AG08395 (cell line): ENCODE measurements around the gene SLC25A43.
"Not testable (repeated sequence)": the region's sequence is repeated elsewhere in the genome, so short reads cannot be mapped to it uniquely, and the experiment has no call there.

Source experiments
- DNase-seq: peaks from one replicate; pipeline ENCODE4 v3.0.0; 2012; ENCODE audit warnings: mixed read lengths, low spot score

SLC25A43 gene

GRCh38 chrX:119398974-119399771 is at the start of gene SLC25A43:
Gene SLC25A43, plus strand, starts transcription at chrX:119399336. Its CDS starts 68 bp downstream, at chrX:119399404.
- DNase-seq: peak; percentile 60

DNA sequence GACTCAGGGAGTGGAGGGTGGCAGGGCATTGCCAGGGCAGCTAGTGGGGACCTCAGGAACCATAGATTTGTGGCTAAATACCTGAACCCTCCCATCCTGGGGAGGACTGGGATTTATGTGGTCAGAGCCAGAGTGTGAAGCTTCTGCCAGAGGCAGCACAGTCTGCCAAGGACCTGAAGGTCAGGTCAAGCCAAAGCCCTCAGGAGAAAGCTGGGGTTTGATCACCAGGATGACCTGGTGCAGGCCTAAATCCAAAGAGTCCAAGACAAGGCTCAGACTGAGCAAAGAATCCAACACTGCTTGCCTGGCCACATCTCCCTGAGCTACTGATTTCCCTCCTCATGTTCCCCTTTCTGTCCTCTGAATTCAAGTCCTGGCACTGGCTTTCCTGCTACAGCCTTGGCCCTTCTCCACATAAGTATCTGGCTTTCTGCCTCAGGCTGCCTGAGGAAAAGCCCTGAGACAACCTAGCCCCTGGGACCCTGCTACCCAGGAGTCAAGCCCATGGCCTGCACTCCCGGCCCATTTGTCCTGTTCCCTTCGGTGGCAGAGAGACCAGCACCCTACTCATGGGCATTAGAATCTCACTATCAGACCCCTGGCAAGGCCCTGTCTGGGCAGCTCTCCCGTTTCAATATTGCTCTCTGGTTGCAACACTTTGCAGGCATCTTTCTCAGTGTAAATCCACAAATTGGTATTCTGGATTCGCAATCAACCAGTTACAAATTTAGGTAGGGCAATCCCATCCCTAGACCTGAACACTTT is 39.3 kb upstream of the SLC25A43 start:
- DNase-seq: no peak

DNA sequence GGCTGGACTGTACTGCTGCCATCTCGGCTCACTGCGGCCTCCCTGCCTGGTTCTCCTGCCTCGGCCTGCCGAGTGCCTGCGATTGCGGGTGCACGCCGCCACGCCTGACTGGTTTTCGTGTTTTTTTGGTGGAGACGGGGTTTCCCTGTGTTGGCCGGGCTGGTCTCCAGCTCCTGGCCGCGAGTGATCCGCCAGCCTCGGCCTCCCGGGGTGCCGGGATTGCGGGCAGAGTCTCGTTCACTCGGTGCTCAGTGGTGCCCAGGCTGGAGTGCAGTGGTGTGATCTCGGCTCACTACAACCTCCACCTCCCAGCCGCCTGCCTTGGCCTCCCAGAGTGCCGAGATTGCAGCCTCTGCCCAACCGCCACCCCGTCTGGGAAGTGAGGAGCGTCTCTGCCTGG is 37.7 kb upstream of the SLC25A43 start:
- not testable (repeated sequence) for DNase-seq

- not testable (repeated sequence) for DNase-seq
Measured at GRCh38 chrX:119362074-119362473, 37.1 kb upstream of the SLC25A43 start.

DNA sequence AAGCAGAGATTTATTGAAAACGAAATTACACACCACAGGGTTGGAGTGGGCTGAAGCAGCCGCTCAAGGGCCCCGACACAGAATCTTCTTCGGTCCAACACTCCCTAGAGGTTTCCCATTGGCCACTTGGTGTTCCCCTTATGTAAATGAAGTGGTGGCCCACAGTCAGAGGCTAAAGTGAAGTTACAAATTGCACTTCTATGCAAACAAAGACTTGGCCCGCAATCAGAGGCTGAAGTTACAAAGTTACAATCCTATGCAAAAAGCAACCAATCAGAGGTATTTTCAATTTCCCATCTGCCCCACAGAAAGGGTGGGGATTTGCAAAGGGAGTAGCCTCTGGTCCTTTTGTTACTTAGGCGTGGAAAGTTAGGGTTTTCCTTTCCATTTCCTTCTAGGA is 35.7 kb upstream of the SLC25A43 start:
- no peak for DNase-seq

DNA sequence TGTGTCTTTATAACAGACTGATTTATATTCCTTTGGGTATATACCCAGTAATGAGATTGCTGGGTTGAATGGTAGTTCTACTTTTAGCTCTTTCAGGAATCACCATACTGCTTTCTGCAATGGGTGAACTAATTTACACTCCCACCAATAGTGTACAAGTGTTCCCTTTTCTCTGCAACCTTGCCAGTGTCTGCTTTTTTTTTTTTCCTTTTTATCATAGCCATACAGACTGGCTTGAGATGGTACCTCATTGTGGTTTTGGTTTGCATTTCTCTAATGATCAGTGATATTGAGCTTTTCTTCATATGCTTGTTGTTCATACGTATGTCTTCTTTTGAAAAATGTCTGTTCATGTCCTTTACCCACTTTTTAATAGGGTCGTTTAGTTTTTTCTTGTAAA is 27.3 kb upstream of the SLC25A43 start:
- not testable (repeated sequence) for DNase-seq

DNA sequence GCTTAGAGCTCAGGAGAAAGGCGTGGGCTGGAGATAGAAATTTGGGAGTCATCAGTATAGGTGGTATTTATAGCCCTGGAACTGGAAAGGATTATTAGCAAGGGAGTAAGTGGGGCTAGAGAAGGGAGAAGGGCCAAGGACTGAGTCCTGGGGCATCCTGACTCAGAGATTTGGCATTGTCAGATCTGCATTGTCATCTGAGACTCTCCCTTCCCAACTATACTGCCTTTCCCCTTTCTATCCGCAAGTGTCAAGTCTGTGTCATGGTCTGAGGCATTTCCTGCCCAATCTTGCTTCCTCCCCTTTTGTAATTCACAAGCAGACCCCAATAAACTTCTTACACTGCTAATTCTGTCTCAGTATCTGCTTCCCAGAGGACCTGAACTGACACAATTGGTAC is 24.4 kb upstream of the SLC25A43 start:
- peak; percentile 54 for DNase-seq

DNA sequence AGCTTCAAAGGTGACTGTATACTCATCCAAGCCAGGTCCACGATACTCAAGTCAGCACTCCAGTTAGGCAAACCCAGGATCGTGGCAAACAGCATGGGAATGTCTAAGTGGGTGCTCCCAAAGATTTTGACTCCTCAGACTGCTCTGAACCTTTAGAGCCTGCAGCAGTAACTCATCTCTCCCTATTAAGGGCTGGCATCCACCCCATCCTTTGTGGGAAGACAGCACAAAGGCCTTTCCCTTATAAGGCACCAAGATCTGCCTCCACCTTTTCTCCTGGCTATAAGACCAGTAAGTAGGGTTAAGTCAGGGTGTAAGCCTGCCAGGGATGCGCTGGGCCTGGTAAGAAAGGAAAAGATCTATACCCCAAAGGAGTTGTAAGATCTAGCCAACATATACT is 23.6 kb upstream of the SLC25A43 start:
- DNase-seq: peak; percentile 31

GRCh38 chrX:119376312-119376711 is 22.8 kb upstream of the SLC25A43 start:
- no peak for DNase-seq

DNA sequence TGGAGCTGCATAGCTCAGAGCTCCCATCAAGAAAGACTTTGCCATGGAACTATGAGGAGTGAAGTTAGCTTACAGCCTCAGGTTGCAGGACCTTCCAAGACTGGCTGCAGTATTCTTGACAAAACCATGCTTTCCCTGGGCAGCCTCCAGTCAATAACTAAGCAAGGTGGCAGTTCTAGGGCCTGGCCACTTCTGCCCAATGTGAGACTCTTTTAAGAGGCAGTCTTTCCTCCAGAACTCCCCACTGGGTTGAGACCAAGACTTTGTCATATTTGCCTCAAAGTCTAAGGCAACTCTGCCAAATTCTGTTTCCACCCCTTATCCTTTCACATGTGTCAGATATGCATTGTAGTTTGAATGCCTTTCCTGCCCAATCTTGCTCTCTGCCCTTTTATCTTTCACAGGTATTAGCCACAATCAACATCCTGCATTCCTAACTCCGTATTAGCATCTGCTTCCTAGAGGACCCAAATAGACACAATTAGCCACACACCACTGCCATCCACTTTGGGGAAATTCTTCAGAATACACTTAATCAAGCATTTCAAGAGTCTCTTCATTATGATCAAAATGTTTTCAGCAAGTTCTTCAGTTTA is 17.7 kb upstream of the SLC25A43 start:
- DNase-seq: no peak

GRCh38 chrX:119382606-119383005 is 16.5 kb upstream of the SLC25A43 start:
- DNase-seq: no peak

GRCh38 chrX:119386685-119387084 is 12.5 kb upstream of the SLC25A43 start:
- DNase-seq: not testable (repeated sequence)

GRCh38 chrX:119387426-119387825 is 11.7 kb upstream of the SLC25A43 start:
- DNase-seq: not testable (repeated sequence)

GRCh38 chrX:119389214-119389613 is 9.9 kb upstream of the SLC25A43 start:
- no peak for DNase-seq

GRCh38 chrX:119389871-119390501 is 9.2 kb upstream of the SLC25A43 start:
- DNase-seq: no peak

- peak; percentile 46 for DNase-seq
Measured at GRCh38 chrX:119391279-119391678, 7.9 kb upstream of the SLC25A43 start.

DNA sequence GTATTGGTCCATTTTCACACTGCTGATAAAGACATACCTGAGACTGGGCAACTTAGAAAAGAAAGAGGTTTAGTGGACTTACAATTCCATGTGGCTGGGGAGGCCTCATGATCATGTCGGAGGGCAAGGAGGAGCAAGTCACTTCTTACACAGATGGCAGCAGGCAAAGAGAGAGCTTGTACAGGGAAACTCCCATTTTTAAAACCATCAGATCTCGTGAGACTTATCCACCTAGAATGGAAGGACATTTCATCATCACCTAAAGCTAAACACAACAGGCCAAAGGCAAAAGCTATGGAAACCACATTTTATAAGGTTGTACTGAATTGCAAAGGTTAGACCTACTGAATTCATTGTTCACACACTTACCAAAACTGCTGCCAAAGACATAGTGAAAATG is 6.0 kb upstream of the SLC25A43 start:
- no peak for DNase-seq

DNA sequence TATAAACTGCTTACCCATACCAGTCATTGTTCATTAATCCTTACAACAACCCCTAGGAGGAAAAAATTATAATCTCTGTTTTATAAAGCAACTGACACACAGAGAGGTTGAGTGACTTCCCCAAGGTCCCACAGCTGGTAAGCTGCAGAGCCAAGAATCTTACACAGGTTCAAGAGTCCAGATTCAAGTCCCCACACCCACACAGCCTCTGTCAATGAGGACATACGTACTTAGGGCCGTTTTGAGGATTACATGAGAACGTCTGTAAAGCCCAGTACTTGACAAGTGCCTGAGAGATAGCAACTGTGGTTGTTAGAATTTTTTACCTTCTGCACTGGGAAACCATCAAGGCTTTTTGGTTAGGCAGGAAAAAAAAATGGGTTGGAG is 556 bp upstream of the SLC25A43 start:
- no peak for DNase-seq

- peak; percentile 68 for DNase-seq
Measured at GRCh38 chrX:119399772-119400101, 601 bp downstream of the SLC25A43 start.

DNA sequence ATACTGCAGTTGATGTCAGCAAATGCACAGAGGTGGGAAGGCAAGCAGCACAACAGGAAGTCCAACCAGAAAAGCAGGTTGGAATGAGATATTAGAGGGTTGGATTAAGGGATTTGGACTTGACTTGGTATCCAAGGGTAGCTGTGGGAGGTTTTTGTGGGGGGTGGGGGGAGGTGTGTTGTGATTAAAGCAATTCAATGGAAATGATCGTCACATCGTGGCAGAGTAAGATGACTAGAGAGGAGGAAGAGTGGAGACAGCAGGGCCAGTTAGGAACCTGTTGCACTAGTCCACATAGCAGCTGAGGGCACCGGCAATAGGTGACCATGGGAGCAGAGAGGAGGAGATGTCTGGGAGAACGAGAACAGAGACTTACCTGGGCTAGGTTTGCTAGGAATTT is 2.4 kb downstream of the SLC25A43 start:
- DNase-seq: no peak

DNA sequence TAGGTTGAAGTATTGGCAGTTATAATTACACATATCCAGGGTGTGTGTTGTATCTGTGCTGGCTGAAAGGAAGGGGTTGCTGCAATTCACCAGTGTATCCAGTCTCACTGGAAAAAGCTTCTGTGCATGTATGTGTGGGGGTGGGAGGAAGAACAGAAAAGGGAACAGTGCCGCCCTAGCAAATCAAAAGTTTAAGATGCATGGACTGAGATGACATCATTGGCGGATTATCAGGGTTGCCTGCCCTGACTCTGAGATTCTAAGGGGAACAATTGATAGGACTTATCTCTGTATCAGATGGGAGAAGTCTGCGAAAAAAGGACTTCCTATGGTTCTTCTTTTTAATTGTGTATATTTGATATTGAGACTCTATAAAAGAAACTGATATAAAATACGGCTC is 3.5 kb downstream of the SLC25A43 start:
- no peak for DNase-seq

DNA sequence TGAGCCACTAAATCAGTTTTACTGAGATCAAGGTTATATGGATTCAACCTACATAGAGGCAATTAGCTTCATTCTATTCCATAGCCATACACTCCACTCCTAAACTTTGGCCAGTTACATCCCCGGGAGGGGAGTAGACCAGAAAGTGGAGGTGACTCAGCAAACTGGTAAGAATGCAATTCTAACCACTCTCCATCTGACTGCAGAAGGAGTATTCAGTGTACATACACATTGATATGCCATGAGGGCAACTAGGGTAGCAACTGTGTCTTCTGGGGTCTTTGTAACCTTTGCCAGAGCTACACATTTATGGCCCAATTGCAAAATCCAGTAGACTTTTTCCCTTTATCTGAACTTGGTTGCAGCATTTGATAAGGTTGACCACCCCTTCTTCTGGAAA is 7.6 kb downstream of the SLC25A43 start:
- peak; percentile 37 for DNase-seq

- no peak for DNase-seq
Measured at GRCh38 chrX:119407681-119408080, 8.5 kb downstream of the SLC25A43 start.
